ENCODE data around the gene ZIC2.
"Not testable (repeated sequence)": the region's sequence is repeated elsewhere in the genome, so short reads cannot be mapped to it uniquely, and the experiment has no call there.

The ZIC2 gene

DNA sequence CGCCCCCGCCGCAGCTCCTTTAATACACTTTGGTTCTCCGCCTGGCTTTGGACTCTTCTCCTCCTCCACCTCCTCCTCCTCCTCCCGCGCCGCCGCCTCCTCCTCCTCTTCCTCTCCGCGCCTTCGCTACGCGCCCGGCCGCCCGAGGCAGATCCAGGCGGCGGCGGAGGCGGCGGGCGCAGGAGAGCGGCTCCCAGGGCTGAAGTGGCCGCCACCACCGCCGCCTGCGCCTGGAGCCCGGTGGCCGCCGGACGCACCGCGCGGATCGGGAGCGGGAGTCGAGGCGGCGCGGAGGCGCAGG is at the start of gene ZIC2:
Gene ZIC2 (plus strand): TSS at position 50 of the 301 bp plus-strand sequence. CDS start 281 bp downstream, outside the sequence.
- no peak for DNase-seq

DNA sequence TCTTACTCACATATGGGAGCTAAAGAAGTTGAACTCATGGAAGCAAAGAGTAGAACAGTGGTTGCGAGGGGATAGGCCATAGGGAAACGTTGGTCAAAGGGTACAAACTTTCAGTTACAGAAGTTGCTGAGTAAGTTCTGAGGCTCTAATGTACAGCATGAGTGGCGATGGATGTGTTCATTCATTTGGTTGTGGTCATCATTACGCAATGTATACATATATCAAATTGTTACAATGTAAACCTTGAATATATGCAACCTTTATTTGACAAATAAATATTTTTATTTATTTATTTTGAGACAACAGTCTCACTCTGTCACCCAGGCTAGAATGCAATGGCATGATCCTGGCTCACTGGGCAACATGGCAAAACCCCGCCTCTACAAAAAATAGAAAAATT is 48.7 kb upstream of the ZIC2 start:
- no peak for DNase-seq

DNA sequence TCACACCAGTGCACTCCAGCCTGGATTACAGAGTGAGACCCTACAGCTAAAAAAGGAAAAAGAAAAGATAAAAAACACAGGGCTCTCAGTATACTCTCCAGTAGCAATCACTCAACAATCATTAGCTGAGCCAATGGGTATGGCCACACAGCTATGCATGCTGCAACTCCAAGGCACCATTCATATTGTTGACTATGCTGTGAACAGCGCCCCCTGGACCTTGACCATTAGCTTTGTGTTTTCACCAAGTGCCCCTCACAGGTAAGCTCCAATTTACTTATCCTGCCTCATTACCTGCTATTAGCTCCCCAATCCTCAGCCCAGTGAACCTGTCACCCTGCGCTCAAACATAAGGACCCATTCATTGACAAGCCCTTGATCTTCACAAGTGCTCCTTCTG is 45.8 kb upstream of the ZIC2 start:
- no peak for DNase-seq

DNA sequence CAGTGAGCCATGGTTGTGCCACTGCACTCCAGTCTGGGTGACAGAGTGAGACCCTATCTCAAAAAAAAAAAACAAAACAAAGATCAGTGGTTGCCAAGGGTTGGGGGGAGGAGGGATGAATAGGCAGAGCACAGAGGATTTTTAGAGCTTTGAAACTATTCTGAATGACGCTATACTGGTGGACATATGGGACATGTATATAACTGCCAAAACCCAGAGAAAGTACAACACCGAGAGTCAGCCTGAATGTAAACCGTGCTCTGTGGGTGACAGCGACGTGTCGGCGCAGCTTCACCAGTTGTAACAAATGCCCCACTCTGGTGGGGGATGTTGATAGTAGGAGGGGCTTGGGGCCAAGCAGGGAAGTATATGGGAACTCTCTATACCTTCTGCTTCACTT is 42.9 kb upstream of the ZIC2 start:
- no peak for DNase-seq

DNA sequence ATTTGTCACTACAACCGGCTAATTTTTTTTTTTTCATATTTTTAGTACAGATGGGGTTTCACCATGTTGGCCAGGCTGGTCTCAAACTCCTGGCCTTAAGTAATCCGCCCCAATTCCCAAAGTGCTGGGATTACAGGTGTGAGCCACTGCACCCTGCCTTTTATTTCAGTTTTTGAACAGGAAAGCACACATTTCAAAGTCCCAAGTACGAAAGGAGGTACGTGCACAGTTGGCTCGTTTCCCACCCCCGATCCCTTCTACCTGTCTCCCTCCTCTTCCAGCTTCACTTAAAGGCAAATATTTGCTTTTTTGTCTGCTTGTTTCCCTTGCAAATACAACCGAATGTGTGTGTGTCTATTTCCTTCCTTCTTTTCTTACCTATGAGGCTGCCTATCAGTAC is 40.5 kb upstream of the ZIC2 start:
- DNase-seq, result peak; percentile 8

DNA sequence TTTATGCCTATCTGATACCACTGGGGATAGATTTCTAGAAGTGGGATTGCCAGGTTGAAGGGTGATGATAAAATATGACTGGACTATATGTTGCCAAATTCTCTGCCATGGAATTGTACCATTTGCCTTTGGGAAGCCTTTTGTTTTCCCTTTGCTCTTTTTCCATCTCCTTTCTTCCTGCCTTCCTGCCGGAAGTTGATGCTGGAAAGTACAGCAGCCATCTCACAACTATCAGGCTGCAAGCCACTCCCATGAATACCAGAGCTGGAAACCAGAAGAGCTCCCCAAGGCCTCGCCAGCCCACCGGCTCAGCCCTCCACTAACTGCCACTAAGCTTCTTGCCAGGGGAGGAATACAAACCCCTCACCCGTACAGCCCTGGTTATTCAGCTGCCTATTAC is 39.7 kb upstream of the ZIC2 start:
- no peak for DNase-seq

DNA sequence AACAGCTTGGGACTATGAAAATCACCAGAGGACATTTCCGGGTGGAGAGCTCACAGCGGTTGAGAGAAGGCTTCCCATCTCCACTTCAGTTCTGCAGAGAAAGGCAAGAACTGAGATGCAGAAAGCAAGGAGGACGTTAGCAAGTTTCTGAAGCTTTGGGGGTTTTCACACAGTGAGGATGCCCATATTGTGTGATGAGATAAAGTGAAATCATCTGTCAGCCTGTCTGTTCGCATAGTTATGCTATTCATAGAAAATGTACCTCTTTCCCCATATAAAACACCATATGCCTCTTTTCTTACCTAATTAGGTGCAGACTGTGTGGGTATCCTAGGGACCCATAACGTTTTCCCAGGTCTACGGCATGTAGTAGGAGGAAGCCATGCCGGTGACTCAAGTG is 37.5 kb upstream of the ZIC2 start:
- no peak for DNase-seq

DNA sequence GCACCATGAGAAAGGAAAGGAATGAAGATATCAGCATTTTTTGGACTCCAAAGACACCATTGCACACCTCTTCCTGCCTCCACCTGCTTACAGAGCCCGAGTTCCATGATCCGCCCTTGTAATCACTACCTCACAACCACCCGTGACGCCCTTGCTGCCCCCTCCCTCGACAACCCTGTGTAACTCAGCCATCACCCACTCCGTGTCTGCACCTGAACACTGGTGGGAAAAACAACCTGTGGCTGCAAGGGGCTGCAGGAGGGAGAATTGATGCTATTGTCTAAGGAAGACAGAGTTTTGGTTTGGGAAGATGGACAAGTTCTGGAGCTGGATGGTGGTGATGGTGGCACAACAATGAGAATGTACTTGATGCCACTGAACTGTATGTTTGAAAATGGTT is 37.0 kb upstream of the ZIC2 start:
- DNase-seq, result no peak

DNA sequence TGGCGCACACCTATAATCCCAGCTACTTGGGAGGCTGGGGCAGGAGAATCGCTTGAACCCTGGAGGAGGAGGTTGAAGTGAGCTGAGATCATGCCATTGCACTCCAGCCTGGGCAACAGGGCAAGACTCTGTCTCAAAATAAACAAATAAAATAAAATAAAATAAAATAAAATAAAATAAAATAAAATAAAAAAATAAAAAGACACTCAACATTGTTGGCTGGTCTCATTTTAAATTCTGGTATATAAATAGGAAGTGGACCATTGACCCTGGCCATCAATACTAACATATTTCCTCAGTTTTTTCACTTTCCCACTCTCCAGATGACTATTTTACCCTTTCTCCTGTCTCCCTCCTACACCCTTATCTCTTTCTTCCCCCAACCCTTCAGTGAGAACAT is 36.1 kb upstream of the ZIC2 start:
- DNase-seq, result not testable (repeated sequence)

DNA sequence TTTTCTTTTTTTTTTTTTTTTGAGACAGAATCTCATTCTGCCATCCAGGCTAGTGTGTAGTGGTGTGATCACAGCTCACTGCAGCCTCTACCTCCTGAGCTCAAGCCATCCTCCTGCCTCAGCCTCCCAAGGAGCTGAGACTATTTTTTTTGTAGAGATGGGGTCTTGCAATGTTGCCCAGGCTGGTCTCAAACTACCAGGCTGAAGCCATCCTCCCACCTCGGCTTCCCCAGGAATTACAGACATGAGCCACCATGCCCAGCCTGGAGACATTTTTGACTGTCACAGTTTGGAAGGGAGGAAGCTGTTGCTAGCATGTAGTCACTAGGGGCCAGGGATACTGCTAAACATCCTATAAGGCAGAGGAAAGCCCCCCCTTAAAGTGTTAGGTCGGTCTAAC is 33.9 kb upstream of the ZIC2 start:
- no peak for DNase-seq

DNA sequence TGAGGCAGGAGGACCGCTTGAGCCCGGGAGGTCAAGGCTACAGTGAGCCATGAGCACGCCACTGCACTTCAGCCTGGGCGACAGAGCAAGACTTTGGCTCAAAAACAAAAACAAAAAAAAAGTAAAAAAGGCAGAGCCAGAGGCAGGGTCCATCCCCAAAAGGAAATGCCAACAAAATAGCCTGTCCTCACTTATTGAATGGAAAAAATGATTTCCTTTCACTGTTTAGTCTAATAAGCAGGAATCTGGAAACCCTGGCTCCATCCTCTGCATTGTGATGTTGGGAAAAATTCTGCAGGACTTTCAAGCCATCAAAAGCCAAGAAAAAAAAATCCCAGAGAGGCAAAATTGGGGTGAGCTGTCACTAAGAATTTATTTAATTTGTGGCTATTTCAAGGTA is 33.2 kb upstream of the ZIC2 start:
- no peak for DNase-seq

DNA sequence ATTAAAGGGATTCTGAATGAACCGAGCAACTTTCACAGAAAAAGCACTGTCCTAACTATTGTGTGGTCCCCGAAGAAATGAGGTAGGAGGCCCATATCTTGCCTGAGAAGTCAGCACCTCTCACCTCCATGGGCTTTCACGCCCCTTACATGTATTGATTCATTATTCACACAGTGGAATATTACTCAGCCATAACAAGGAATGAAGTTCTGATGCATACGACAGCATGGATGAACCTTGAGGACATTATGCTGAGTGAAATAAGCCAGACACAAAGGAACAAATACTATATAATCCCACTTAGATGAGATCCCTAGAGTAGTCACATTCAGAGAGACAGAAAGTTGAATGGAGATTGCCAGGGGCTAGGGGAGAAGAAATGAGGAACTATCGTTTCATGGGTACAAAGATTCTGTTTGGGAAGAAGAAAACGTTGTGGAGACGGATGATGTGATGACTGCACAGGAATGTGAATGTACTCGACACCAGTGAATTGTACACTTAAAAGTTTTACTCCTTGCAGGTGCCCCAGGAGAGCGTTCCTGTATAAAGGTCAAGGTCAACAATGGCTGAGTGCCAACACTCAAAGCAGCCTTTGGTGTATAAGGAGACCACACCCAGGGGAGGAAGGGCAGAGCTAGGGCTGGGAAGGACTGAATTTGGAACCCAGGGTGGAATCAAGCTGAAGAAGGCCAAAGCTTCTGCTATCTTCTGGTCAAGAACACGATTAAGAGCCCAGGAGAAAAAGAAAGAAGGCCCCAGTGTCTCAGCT is 32.5 kb upstream of the ZIC2 start:
- DNase-seq, result no peak

DNA sequence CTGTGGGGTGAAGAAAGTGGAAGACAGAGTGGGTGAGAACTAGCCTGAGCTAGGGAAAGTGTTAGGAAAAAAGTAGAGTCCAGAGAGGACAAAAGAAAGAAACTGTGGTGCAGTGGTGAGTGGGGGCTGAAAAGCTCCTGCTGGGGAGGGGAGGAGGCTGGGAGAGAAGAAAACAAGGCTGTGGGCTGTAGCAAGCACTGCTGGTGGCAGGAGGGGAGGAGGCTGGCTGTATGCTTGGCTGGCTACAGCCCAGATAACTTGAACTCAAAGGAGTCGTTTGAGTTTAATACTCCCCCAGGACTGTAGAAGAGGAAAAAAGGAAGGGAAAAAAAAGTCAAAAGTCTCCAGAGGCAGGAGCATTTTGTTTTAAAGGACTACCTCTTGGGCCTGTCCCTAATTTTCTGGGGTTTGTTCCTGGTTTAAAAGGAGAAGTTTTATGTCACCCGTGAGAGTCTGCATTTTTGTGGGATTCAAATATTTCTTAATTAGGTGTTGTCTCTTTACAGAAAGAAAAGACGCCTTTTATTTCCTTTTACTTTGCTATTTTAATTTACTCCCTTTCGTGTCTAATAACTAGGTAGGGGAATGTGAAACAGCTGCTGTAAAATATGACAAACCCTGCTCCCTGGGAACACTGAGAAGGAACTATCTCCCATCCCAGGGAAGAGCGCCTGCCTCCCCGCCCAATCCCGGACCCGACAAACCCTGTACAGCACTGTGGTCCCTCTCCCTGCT is 31.7 kb upstream of the ZIC2 start:
- DNase-seq, result no peak

DNA sequence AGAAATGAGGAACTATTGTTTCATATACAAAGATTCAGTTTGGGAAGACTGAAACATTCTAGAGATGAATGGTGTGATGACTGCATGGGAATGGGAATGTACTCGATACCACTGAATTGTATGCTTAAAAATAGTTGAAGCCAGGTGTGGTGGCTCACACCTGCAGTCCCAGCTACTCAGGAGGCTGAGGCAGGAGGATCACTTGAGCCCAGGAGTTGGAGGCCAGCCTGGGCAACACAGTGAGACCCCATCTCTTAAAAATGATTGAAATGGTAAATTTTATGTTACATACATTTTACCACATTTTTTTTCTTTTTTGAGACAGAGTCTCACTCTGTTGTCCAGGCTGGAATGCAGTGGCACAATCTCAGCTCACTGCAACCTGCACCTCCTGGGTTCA is 29.9 kb upstream of the ZIC2 start:
- not testable (repeated sequence) for DNase-seq

DNA sequence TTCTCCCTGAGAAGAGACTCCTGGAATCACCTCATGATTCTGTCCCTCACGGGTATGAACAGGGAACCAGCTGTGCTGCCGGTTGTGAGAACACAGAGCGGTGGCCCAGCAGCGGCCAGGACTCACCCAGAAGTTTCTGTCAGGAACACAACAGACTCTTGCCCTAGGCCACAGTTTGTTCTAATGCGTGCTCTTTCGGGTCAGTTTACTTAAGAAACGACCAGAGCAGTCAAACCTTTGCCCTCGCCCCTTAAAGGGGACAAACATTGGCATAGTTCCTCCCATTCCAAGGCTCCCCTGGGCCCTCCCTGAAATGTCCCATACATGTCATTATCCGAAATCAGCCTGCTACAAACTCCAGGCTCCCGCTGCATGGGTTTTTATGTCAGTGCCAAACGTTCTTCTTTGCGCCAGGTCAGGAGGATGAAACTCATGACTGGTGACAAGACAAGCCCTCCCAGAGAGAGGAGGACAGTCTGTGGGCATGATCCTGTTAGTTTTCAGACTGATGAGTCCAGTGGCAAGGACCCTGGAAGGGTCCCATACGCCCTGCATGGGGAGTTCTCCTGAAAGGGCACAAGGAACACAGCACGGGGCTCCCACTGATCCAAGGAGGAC is 28.3 kb upstream of the ZIC2 start:
- no peak for DNase-seq

DNA sequence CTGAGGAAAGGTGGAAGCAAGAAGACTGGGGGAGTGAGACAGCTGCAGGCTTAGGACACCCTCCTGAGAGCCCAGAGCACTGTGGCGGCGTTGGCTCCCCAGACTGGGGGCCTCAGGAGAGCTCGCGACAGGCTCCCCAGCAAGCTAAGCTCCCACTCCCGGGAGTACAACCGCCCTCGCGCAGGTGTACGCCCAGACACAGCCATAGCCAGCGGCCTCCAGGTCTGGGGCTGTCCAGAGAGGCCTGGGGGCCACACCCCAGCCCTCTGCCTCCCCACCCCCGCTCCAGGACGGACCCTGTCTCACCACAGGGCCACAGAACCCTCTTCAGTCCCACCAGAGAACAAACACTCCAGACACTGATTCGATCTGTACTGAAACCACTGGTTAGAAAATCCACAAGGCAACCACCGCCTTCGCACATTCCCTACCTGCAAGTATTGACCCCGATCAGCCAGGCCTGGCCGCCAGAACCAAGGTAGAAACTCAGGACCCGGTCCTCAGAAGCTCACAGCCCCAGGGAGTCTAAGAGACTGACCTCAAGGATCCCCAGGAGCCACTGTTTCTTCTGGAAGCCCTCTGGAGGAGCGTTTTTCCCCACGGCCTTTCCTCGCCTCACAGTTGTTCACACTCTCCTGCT is 26.4 kb upstream of the ZIC2 start:
- DNase-seq, result no peak

DNA sequence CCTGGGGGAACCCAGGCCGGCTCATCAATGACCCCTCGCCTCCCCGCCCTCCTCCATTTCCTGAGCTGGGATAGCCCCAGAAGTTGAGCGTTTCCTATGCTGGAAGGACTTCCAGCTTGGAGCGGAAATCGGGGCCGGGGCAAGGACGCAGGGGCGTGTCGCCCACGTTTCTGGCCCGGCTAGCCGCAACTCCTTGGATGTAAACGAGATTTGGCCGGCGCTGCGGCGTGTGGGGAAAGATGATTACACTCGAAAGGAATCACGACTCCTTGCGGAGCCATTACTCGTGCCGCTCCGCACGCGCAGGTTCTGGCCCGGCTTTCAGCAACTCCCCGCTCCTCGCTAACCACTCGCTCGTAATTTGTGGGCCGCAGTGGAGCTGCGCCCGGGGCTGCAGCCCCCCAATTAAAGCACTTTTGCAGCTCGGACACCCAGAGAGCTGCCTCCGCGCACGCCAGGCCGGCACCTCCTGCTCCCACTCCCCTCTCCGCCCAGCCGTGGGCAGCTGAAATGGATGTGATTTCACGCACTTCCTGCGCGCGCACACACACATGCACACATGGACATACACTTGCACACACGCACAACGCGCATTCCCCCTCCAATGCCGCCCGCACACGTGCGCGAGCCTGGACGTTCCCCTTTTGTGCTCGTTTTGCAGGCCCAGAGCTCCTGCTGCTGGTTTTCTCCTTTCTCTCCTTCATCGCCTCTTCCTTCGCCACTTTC is 25.7 kb upstream of the ZIC2 start:
- DNase-seq, result no peak

DNA sequence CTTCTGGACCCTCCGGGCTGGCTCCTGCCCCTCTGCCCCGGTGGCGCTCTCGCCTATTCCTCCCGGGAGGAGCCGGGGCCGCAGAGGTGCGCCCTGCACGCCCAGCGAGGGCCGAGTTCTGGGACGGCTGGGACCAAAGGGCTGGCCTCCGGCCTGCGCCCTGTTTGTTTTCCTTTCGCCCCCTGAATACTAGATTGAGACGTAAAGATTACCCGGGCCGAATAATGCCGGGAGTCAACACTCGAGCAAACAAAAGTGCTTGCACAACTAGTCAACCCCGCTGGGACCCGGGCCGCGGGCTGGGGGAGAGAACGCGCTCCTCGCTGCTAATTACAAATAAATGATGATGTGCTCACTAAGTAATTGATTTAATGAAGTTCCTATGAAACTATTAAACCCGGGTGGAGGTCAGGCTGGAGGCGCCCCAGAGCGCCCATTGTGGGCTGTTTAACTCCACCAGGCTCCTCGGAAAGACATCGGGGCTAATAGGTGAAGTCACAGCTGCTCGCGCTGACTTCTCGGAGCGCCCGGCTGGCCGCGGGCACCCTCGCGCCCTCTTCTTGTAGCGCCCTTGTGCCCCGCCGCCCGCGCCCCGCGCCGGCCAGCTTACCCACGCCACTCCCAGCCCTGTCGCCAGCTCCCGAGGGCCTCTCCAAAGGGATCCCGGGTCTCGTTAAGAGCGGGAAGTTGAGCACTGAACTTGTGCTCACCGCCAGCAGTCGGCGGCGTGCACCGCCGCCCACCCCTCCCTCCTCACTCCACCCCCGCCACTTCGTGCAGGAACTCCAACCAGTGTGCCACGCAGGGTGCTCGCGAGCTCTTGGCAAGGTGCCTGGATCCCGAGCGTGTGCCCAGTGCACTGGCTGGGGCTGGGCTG is 24.9 kb upstream of the ZIC2 start:
- no peak for DNase-seq

DNA sequence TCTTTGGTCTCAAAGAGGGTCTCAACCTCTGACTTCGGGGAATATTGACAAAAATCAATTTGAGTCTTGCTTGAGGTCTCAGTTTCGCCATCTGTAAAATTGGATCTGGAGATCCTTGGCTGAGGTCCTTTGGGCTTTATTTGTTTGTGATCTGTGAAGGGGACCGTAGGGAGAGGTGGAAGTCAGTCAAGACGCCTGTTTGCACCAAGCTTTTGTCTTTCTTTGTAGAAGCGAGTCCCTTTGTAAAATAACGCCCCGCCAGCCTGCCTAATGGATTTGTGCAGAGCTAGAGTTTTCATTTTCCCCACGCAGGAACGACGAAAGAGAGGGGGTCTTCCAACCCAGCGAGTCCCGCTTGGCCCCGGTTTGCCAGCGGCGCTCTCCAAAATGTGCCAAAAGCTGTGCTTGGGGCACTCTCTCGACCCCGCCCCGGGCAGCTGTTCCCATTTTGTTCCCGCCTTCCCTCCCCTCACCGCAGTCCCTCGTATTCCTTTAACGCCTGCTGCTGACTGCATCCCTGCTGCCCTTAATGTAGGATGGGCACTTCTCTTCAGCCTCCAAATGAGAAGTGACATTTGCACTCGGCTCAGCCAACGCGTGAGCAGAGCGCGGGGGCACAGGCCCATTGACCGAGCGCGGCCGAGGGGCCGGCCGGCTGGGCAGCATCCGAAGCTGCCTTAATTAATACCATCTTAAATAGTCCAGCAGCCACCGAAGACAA is 23.0 kb upstream of the ZIC2 start:
- no peak for DNase-seq

DNA sequence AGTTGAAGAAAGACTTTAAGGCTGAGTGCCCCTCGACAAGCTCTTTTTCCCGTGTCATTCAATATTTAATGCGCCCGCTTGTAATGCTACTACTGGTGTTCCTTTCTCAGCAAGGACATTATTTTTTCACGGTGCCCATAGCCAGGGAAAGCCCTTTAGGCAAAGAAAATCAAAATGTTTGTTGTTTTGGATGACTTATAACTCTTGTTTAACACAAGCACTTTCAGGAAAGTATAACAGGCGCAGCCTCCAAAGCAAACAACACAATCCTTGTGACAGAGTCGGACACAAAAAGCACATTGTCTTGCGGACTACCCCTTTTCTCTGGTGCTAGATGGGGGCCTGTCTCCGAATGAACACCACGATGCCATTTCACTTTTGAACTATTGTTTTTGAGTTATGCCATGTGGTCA is 22.5 kb upstream of the ZIC2 start:
- DNase-seq, result no peak

DNA sequence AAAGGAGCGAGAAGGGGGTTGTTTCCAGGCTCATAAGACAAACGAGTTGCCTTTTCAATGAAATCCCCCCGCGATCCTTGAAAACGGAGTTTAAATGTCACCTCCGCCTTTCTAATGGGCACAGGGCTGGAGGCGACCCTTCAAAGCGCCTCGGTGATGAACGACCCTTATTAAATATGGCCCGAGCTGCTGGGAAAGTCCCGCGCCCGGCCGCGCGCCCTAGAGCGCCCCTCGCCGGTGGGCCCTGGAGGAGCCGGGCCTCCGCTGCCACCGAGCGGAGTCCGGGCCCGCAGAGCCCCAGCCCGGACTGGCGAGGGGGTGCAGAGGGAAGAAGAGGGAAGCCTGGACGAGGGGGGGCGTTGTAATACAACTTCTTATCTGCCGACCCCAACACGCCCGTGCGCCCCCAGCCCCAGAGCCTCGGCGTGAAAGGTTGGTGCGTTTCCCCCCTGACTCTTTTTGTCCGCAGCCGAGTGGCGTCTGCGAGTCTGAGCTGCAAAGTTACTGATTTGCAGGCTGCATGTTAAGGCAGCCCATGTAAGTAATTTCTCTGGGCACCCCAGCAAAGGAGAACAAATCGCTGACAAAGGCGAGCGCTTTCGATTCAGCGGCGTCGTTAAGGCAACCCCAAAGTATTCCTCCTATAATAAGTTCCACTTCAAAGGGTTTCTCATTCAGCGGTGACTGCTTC is 21.9 kb upstream of the ZIC2 start:
- no peak for DNase-seq
